Measurements from ENCODE around the gene ASCC3. TPM values are rescaled to one million over a fixed set of nuclear protein-coding genes. Genes with fewer than 3 reads are reported as not detected.

ASCC3 gene
- total and polyA plus RNA-seq, 2 donors (not counting 3 experiments of a cell fraction or from before 2014, with no cell fraction given): 15.7 to 57.2 TPM

- Histone ChIP-seq H3K9ac (replicated peaks; ENCODE audit: extremely low read depth, insufficient read depth, low read length) (no peak overlapping the region), H3K9me1 (replicated peaks; ENCODE audit: control insufficient read depth, extremely low read depth, insufficient read depth, low read length) (no peaks in the 10 kb centered on the region), H3K4me1 (ENCODE audit: control insufficient read depth, extremely low read depth, insufficient read depth, low read length) (no peaks in the 10 kb centered on the region), H3K9me3 (replicated peaks; ENCODE audit: control insufficient read depth, insufficient read depth, low read length) (no peaks in the 10 kb centered on the region), H3K79me2 (ENCODE audit: control insufficient read depth, insufficient read depth, low read length) (no peaks in the 10 kb centered on the region), H4K20me1 (replicated peaks; ENCODE audit: control insufficient read depth, extremely low read depth, insufficient read depth, low read length) (no peaks in the 10 kb centered on the region), H3K4me3 (replicated peaks in 1 of 3; ENCODE audit: insufficient read depth in 1 of 3, low read depth in 1 of 3, low read length in 3 of 3) (no peak overlapping the region), H3K27ac (ENCODE audit: insufficient read depth, low read depth, low read length) (no peak overlapping the region), H2AFZ (ENCODE audit: low read depth, low read length) (no peak overlapping the region), H3K27me3 (ENCODE audit: control insufficient read depth in 2 of 2, insufficient read depth in 2 of 2, low read length in 2 of 2) (no peaks in the 10 kb centered on the region), H3K4me2 (ENCODE audit: insufficient read depth, low read length) (no peak overlapping the region), H3K36me3 (ENCODE audit: control insufficient read depth in 2 of 2, extremely low read depth in 1 of 2, insufficient read depth in 2 of 2, low read length in 2 of 2) (no peaks in the 10 kb centered on the region)
- dilution Hi-C loops (cut with MboI; ENCODE audit: extremely low pct_ligation_motif_present, low sequenced_read_pairs): no loop called here
- intact Hi-C loops (cut with micrococcal nuclease): no loop called here
- ChIA-PET POLR2A (no interaction called here), CTCF (no interaction called here)
- no TSS peak for BruUV-seq (replicated peaks)
- FAIRE-seq: no peak
- no peak for DNase-seq (ENCODE audit: low read depth, low spot score)
- TF ChIP-seq POLR2AphosphoS5 (IDR thresholded peaks at IDR 0.05; ENCODE audit: insufficient read depth, low read depth, low read length) (no peak), EZH2 (IDR thresholded peaks at IDR 0.05; ENCODE audit: borderline replicate concordance, low read depth, low read length, severe bottlenecking) (no peak), POLR2A (IDR thresholded peaks at IDR 0.05; ENCODE audit: low read depth, low read length) (no peak), MAX (IDR thresholded peaks at IDR 0.05; ENCODE audit: insufficient read depth, insufficient read length) (no peak), GATA2 (IDR thresholded peaks at IDR 0.05; ENCODE audit: insufficient read depth, insufficient read length, low read depth, low read length) (no peak), FOS (IDR thresholded peaks at IDR 0.05; ENCODE audit: borderline replicate concordance, insufficient read depth, low read length) (no peak), MYC (IDR thresholded peaks at IDR 0.05; ENCODE audit: low read depth, low read length) (no peak), JUN (IDR thresholded peaks at IDR 0.05; ENCODE audit: borderline replicate concordance, insufficient read depth, insufficient read length, low read depth) (no peak), CTCF (IDR thresholded peaks at IDR 0.05; ENCODE audit: extremely low read depth in 1 of 2, insufficient read depth in 1 of 2, low read depth in 1 of 2, low read length in 2 of 2) (no peak)
Measured at GRCh38 chr6:100613656-100614055, 267.5 kb downstream of the ASCC3 start.
